Rectal smooth muscle tissue (tissue), 1 donor: Measurements from ENCODE around the gene NOM1.
A peak's percentile ranks its signal among the peaks of the same experiment; 100 is the strongest.

ENCODE experiments used
- H3K27ac ChIP-seq: one replicate; pipeline ENCODE4 v1.7.0; 2013; ENCODE audit warnings: low read depth, low read length, inconsistent platforms
- H3K27me3 ChIP-seq: one replicate; pipeline ENCODE4 v1.7.0; 2013; ENCODE audit warnings: low read length; ENCODE audit not compliant: control insufficient read depth, insufficient read depth
- H3K36me3 ChIP-seq: one replicate; pipeline ENCODE4 v1.7.0; 2013; ENCODE audit warnings: low read length; ENCODE audit not compliant: control insufficient read depth, insufficient read depth
- H3K4me1 ChIP-seq: one replicate; pipeline ENCODE4 v1.7.0; 2013; ENCODE audit warnings: low read length; ENCODE audit not compliant: control insufficient read depth, insufficient read depth
- H3K4me3 ChIP-seq: one replicate; pipeline ENCODE4 v1.7.0; 2013; ENCODE audit warnings: low read length
- H3K9ac ChIP-seq: one replicate; pipeline ENCODE4 v1.7.0; 2013; ENCODE audit warnings: low read length

Gene NOM1

DNA sequence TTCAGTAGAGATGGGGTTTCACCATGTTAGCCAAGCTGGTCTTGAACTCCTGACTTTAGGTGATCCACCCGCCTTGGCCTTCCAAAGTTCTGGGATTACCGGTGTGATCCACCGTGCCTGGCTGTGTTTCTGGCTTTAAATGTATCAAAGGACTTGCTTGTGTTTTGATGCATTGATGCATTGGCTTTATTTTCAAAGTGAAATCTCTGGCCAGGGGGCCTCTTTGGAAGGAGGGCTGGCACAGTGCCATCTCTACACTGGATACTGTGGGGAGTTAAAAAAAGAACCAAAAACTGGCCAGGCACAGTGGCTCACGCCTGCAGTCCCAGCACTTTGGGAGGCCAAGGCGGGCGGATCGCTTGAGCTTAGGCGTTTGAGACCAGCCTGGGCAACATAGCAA is 44.9 kb downstream of the NOM1 start:
- no peak overlapping the region for H3K9ac ChIP-seq
- H3K4me1 ChIP-seq, result no peaks in the 10 kb centered on the region
- no peak overlapping the region for H3K4me3 ChIP-seq
- no peak overlapping the region for H3K27ac ChIP-seq
- peaks cover 10% of the 10 kb centered on the region for H3K27me3 ChIP-seq
- H3K36me3 ChIP-seq, result no peaks in the 10 kb centered on the region

DNA sequence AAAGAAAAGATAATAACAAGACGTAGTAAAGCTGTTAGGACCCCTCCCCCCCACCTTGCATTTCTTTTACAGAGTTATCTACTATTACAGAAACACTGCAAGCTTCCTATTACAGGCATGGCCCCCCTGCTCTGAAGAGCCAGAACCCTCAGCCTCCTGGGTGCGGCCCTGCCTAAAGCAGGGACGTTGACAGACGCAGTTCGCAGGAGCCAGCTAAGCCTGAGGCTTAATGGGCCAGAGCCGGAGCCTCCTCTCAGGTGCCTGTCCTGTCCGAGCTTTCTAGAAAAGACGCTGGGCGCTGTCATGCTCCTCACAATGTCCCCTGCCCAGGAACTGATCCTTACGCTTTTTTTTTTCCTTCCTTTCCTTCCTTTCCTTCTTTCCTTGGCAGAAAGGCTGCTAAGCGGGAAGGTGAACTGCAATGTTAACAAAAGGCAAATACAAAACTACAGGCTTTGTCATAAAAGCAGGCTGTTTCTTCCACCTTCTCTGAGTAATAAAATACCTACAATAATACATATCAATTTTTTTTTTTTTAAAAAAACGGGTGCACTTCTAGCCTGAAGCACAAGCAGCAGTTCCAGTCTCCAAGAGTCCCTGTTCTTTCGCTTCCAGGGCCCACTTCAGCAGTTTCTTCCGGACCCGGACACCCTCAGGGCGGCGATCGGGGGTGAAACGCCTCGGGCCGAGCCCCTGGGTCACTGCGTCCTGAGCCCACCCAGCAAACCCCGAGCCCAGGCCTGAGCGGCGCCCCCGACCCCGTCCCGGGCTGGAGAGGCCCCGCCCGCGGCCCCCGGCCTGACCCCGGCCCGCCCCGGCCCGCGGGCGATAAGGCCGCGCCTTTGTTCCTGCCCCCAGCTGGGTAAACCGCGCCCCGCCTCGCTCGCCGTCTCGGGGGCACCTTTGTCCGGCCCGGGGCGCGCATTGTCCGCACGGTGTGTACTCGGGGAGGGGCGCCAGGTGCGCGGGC is 49.8 kb downstream of the NOM1 start:
- H3K4me1 ChIP-seq, result no peaks in the 10 kb centered on the region
- H3K4me3 ChIP-seq, result peak overlapping the region; percentile 39
- H3K36me3 ChIP-seq, result no peaks in the 10 kb centered on the region
- H3K9ac ChIP-seq, result no peak overlapping the region
- H3K27ac ChIP-seq, result no peak overlapping the region
- H3K27me3 ChIP-seq, result peaks cover 21% of the 10 kb centered on the region

DNA sequence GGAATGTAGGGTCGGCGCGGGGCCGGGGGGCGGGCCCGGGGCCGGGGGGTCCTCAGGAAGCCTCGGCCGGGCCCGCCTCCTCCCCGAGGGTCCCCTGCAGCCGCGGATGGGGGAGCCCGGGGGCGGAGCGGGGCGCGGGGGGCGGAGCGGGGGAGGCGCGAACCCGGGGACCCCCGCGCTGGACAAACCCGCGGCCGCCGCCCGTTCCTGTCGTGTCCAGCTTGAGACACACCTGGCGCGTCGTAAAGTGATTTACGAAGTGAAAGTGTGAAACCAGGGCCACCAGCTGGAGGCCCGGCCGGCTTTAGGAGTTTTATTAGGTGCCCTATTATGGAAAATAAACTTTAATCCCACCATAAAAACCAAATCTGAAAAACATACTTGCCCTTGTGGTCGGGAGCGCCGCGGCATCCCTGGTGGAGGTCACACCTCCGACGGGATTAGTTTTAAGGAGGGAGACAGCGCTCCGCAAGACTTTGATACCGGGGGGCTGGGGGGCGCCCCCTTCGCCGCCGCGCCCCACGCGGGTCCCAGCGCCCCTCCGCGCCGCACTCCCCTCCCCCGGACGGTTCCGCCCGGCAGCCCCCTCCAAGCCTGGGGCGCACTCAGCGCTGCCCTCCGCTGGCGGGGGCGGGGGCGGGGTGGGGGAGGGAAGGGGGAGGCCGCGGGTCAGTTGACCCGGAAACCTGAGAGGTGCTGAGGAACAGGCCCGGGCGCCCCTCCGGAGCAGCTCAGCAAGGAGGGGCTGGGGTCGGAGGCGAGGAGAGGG is 50.6 kb downstream of the NOM1 start:
- no peak overlapping the region for H3K9ac ChIP-seq
- no peaks in the 10 kb centered on the region for H3K36me3 ChIP-seq
- H3K27me3 ChIP-seq, result peaks cover 28% of the 10 kb centered on the region
- H3K4me3 ChIP-seq, result peak overlapping the region; percentile 58
- no peak overlapping the region for H3K27ac ChIP-seq
- no peaks in the 10 kb centered on the region for H3K4me1 ChIP-seq

DNA sequence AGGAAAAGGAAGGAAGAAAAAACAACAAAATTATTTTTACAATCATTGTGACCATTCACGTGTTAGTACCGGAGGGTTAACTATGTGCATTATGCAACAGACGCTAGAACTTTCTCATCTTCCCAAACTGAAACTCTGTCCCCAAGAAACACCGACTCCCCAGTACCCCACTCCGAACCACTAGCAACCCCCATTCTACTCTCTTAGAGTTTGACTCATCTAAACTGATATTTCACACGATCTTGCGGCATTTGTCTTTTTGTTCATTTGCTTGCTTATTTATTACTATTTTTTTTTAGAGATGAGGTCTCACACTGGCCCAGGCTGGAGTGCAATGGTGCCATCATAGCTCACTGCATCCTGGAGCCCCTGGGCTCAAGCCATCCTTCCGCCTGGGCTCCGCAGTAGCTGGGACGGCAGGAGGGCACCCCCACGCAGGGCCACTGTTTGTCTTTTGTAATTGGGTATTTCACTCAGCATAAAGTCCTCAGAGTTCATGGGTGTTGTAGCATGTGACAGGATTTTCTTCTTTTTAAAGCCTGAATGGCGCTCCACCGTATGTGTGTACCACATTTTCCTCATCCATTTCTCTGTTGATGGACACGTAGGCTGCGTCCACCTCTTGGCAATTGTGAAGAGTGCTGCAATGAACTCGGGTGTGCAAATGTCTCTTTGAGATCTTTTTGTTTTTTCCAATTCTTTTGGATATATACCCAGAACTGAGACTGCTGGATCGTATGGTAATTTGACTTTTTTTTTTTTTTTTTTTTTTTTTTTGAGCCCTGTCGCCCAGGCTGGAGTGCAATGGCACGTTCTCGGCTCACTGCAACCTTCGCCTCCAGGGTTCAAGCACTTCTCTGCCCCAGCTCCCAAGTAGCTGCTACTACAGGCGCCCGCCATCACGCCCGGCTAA is 51.5 kb downstream of the NOM1 start:
- Histone ChIP-seq H3K27ac (no peak overlapping the region), H3K9ac (no peak overlapping the region), H3K4me1 (no peaks in the 10 kb centered on the region), H3K4me3 (peak overlapping the region; percentile 6), H3K36me3 (no peaks in the 10 kb centered on the region), H3K27me3 (peaks cover 28% of the 10 kb centered on the region)

DNA sequence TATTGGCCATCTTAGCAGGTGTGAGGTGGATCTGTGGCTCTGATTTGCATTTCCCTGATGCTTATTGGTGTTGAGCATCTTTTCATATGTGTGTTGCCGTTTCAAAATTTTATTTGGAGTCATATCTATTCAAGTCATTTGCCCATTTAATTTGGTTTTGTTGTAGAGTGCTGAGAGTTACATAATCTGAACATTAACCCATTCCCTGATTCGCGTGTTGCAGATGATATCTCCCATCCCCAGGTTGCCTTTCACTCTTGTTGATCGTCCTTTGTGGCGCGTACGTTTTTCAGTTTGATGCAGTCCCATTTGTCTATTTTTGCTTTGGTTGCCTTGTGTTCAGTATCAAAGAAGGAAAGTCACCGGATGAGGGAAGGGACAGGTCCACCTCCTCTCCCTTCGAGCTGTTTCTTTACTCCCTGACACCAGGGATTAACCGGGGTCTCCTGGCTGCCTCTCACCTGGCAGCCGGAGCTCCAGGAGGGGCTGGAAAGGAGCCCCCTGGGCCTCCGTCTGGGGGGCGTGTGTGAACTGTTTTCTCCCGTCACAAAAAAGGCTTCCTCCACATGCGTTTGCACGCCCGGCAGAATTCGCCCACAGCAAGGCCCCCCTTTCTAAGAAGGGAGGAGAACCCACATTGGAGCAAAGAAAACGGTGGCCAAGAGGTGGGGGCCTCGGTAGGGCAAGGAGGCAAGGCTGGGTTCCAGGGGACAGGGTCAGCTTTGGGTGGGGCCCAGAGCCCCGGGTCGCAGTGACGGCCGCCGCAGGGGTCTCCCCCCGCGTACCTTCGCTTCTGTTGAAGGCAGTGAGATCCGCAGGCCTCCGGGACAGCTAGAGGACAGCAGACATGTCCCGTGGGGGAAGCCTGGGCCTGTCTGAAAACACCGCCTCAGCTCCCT is 52.7 kb downstream of the NOM1 start:
- Histone ChIP-seq H3K27ac (no peak overlapping the region), H3K27me3 (peaks cover 30% of the 10 kb centered on the region), H3K9ac (no peak overlapping the region), H3K4me3 (no peak overlapping the region), H3K36me3 (no peaks in the 10 kb centered on the region), H3K4me1 (no peaks in the 10 kb centered on the region)

DNA sequence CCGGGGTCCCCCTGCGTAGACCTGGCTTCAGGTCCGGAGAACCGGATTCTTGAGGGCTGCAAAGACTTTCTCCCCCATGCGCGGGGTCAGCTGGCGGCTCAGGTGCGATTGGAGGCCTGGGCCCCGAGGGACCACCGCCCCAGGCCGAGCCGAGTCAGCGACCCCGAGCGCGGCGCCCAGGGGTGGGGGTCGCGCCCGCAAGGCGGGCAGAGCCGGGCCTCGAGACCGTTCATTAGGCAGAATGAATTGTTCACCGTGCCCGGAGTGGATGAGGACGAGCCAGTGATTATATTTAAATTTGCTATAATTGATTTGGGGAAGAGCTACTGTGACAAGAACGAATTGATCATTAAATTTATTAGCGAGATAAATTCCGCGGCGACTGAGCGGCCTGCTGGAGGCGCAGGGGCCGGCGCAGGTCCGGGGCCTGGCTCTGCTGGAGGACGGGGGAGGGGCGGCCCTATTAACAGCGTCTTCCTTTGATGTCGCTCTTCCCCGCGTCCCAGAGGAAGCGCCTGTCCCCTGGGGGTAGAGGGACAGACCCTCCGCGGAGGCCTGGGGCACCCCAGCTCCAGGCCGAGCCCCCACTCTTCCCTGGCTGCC is 53.4 kb downstream of the NOM1 start:
- no peaks in the 10 kb centered on the region for H3K36me3 ChIP-seq
- H3K4me1 ChIP-seq, result no peaks in the 10 kb centered on the region
- H3K27me3 ChIP-seq, result peaks cover 34% of the 10 kb centered on the region
- H3K27ac ChIP-seq, result no peak overlapping the region
- H3K9ac ChIP-seq, result no peak overlapping the region
- no peak overlapping the region for H3K4me3 ChIP-seq

DNA sequence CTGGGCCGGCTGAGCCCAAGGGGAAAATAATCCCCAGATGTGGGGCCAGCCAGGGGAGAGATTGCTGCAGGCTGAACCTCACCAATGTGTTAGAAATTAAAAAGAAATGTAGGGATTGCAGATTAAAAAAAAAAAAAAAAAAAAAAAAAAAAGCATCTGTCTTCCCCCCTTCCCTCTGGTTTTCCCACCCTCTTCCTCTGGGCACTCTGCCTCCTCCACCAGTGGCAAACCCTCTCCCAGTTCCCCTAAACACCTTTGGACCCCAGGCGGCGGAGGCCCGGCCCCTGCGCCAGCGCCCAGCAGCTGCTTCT is 53.9 kb downstream of the NOM1 start:
- Histone ChIP-seq H3K36me3 (no peaks in the 10 kb centered on the region), H3K4me1 (no peaks in the 10 kb centered on the region), H3K27me3 (peaks cover 34% of the 10 kb centered on the region), H3K9ac (no peak overlapping the region), H3K4me3 (no peak overlapping the region), H3K27ac (no peak overlapping the region)

DNA sequence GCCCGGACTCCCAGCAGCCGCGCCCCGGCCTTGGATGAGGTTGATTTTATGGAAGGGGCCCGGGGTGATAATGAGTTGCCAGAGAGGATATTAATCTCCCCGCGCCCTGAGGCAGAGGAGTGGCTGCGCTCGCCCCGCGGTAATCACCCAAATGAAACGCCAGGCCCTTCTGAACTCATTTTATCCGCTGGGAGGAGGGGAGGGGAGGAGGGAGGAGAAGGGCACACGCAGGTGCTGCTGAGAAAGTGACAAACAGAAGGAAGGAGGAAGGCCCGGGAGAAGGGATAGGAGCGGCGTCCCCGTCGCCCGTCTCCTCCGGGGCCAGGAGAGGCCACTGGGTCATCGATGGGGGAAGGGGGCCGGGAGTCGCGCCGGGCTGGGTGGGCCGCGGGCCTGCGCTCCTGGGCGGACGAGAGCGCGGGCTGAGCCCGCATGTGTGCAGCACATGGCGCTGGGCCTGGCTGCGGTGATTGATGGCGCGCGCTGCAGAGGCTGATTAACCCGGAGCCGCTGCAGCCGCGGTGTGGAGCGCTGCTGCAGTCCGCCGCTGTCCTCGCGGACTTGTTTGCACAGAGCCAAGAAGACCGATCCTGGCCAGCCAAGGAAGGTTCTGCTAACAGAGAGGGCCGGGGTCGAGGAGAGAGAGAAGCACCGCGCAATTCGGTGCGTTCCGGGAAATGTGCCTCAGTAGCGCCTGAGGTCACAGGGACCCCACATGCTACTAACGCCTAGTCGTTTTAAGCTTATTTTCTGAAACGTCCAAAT is 54.4 kb downstream of the NOM1 start:
- Histone ChIP-seq H3K4me1 (no peaks in the 10 kb centered on the region), H3K9ac (no peak overlapping the region), H3K27me3 (peaks cover 31% of the 10 kb centered on the region), H3K36me3 (no peaks in the 10 kb centered on the region), H3K27ac (no peak overlapping the region), H3K4me3 (peak overlapping the region; percentile 3)

DNA sequence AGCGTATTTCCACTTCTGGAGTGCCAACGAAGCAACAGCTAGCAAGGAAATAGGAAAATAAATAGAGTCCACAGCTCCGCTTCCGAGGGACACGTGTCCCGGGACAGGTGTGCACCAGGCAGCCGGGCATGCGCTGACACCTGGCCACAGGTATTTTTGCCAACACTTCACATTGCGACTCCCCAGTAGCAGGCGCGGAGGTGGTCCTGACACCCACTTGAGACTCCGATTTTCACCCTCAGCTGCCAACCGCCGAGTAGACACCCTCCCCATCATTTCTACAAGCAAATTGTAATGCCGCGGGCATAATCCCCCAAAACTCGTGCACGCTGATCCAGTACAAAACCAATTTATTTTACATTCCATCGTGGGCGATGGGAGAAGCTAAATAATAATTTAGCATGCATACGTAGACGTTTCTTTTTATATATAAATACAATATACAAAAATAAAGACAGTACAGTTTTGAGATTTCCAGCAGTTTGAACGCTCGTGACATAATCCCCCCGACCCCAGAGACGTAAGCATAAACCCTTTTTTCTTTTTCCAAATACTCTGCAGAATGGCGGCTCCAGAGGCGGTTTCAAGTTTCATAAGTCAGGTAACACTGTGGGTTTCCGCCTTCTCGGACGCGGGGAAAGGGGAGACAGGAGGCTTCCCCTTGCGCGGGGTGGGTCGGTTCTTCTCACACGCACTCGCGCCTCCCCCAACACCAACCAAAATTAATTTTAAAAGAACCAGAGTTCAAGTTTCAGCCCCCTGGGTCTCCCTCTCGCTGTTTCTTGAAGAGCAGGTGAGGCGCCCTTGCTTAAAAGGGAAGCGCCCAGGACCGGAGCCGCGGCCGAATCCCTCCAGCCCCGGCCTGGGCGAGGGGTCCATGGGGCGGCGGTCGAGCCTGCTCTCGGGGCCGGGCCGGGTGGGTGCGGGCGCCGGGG is 55.3 kb downstream of the NOM1 start:
- H3K27ac ChIP-seq, result no peak overlapping the region
- H3K9ac ChIP-seq, result no peak overlapping the region
- no peak overlapping the region for H3K4me3 ChIP-seq
- H3K4me1 ChIP-seq, result no peaks in the 10 kb centered on the region
- H3K36me3 ChIP-seq, result no peaks in the 10 kb centered on the region
- H3K27me3 ChIP-seq, result peaks cover 31% of the 10 kb centered on the region
